Measurements from ENCODE around the gene SLC39A8.
A peak's percentile ranks its signal among the peaks of the same experiment; 100 is the strongest.

SLC39A8 gene

GRCh38 chr4:102339018-102339417 lies 6.3 kb downstream of the SLC39A8 start:
- DNase-seq (ENCODE audit: low spot score), result no peak

- no peak for DNase-seq (ENCODE audit: low spot score)
Observed at GRCh38 chr4:102338405-102338804, 6.9 kb downstream of the SLC39A8 start.

DNA sequence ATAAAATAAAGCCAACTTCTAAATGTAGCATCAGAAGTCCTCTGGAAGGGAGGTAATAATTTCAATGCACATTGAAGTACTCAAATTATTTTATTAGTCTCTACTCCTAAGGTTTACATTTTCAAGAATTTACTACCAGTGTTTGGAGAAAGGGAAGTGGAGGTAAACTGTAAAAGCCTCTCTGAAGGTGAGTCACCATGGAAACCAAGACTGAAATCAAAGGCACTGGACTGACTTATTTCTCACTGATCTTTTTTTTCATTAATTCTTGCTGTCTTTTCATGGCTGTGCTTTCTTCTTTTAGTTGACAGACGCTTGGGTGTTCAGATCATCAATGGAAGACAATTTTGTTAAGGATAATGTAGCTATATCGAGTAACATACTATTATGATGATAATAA lies 9.7 kb downstream of the SLC39A8 start:
- no peak for DNase-seq (ENCODE audit: low spot score)

DNA sequence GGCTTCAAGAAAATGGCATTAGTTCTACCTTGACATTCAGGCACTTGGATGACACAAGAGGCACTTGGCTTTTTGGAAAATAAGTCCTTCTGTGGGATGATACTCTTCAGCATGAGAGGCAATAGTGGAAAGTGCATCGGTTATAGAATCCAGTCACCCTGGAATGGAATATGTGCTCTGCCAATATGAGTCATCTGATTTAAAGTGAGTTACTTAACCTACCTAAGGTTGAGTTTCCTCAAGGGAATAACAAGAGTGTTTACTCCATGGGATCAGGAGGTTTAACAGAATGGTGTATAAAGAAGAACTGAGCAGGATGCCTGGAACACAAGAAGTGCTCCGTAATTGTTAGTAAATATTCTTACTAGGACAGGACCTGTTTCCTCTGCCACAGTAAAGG lies 10.7 kb downstream of the SLC39A8 start:
- DNase-seq (ENCODE audit: low spot score), result no peak

DNA sequence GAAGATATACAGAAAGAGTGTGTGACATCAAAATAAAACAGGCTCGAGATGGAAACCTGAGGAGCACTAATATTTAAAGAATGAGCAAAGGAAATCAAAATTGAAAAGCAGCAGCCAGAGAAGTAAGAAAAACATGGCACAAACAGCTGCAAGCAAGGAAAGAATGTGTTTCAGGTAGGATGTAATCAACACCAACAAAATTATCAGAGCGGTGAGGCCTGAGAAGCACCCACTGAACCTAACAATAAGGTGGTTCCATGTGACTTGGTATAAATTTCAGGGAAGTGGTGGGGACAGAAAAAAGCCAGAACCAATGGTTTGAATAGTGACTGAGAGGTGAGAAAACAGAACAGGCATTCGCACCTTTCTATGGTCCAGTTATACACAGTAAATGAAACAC lies 11.5 kb downstream of the SLC39A8 start:
- no peak for DNase-seq (ENCODE audit: low spot score)

GRCh38 chr4:102328045-102328444 lies 17.2 kb downstream of the SLC39A8 start:
- no peak for DNase-seq (ENCODE audit: low spot score)

- DNase-seq (ENCODE audit: low spot score), result no peak
Observed at GRCh38 chr4:102326951-102327350, 18.3 kb downstream of the SLC39A8 start.

DNA sequence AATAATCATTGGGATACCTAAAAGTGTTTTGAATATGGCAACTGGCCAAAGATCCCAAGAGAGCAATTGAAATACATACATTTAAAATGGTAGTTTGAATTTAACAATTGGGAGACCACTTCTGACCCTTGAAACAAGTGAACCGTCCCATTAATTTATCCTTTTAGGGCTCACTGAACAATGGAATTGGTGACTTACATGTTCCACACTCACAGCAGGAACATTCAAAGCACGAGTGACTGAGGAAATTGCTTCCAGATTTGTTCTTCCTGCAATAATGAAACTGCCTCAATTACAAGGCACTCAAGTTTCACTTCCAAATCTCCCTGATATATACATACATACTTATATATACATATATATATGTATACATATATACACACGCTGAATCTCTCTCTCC lies 20.6 kb downstream of the SLC39A8 start:
- no peak for DNase-seq (ENCODE audit: low spot score)

DNA sequence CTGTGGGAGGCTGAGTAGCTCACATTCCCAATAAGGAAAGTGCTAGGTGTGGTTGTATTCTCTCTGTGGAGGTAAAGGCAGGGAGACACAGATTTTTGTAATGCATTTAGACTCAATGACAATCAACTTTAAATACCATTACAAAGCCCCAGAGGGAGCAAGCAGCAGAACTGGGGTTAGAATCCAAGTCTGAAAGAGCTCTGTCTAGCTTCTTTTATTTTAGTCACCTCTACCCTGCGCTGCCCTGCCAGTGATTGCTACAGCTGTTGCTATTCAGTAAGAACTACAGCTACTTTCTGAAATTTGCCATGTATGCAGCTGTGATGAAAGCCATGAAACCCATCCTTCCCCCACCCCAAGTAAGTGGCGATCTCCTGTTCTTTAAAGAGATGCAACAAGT lies 22.5 kb downstream of the SLC39A8 start:
- no peak for DNase-seq (ENCODE audit: low spot score)

- DNase-seq (ENCODE audit: low spot score), result no peak
Observed at GRCh38 chr4:102321260-102321995, 23.9 kb downstream of the SLC39A8 start.

DNA sequence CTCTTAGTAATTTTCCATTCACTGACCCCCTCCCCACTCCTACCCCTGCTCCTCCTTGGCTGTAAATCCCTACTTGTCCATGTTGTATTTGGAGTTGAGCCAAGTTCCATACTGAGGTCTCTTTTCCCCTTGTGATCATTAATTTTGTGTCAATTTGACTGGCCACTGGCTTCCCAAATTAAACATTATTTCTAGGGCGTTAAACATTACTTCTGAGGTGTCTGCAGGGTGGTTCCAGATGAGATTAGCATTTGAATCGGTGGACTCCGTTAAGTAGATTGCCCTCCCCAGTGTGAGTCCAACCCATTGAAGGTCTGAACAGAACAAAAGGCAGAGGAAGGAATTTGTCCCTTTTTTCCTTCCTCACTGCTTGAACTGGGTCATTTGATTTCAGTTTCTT lies 25.7 kb downstream of the SLC39A8 start:
- DNase-seq (ENCODE audit: low spot score), result no peak

DNA sequence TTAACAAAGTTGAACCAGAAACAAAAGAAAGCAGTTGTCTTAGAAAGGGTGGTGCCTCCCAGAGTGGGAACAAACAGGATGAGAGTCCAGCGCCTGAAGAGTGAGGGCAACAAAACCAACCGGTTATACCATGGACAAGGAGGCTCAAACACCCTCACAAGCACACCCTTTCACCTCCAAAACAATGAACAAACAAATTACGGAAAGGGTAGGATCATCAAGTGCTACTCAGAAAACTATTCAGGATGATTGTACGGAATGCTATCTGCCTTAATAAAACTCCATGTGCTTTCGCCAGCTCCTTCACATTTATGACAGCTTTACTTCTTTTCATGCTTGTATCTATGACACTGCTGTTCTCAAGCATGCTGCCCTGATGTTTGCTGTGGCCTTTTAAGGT lies 26.8 kb downstream of the SLC39A8 start:
- DNase-seq (ENCODE audit: low spot score), result no peak

- DNase-seq (ENCODE audit: low spot score), result no peak
Observed at GRCh38 chr4:102318105-102318504, 27.2 kb downstream of the SLC39A8 start.

DNA sequence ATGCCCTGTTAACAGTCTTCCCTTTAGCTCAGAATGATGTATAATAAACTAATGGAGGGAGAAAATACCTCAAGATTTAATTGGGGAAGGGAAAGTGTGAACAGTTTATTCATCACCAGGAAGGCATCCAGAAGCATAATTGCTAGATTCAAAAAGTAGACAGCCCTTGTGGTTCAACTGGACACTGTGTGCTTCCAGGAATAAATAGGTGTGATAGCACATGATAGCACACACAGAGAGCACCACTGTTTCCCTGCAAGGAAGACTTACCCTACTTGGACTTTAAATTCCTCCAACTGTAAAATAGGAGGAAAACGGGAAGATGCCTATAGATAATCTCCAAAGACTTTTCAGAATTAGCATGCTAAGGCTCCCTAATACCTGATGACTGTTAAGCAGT lies 27.8 kb downstream of the SLC39A8 start:
- no peak for DNase-seq (ENCODE audit: low spot score)

DNA sequence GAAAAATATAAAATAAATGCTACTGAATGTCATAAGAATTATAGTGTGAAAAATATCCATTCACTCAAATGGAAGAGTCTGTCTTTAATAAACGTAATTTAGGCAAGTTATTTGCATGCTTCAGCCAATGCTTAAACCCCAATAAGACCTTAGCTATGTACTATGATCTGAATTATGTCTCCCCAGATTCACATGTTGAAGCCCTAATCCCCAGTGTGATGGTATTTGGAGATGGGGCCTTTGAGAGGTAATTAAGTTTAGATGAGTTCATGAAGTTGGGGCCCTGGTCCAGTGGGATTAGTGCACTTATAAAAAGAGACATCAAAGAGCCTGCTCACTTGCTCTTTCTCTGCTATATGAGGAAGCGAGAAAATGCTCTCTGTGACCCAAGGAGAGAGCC lies 28.7 kb downstream of the SLC39A8 start:
- no peak for DNase-seq (ENCODE audit: low spot score)

DNA sequence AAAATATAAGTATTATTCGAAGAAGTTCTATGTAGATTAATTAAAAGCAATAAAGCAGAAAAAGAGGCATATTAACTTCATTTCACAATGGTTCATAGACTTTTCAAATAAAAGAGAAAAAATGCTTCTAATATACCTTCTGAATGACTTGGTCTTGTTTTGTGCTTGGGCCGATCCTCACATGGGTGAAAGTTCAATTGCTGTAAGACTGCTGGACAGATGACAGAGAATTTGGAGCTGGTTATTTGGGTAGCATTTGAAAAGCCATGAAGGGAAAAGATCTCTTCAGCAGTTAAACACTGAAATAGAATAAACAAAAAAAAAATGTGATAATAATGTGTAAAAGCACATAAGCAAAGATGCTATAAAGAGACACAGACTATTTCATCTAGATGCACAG lies 29.8 kb downstream of the SLC39A8 start:
- no peak for DNase-seq (ENCODE audit: low spot score)

GRCh38 chr4:102312417-102312816 lies 32.9 kb downstream of the SLC39A8 start:
- DNase-seq (ENCODE audit: low spot score), result no peak

DNA sequence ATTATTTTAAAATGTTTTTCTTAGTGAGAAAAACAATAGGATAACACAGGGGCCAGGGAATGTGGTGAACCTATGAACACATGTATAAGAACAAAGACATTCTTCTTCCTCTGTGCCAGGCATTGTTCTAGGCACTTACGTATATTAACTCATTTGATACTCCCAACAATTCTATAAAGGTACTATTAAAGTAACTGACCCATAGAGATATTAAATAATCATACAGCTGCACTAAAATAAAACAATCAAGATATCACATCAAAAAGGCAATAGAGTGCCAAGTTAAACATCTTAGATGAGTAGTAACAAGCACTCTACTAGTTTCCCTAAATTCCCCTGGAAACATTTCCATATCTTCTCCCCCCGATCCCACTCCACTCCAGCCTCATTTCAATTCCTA lies 33.4 kb downstream of the SLC39A8 start:
- DNase-seq (ENCODE audit: low spot score), result no peak

DNA sequence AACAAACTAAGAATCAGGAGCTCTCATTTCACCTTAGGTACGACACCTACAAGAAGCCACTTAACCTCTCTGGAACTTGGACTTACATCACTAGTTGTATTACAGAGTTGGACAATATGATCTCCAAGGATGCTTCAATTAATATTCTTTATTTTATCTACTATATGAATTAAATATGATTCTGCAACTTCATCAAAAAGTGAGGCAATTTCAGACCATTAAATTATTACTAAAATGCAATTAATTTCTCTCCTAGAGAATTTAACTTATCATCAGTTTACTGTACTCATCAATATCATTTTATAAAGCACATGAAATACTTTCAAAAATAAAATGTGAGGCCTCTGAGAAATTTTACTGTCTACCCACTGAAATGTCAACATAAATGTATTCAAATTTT lies 33.9 kb downstream of the SLC39A8 start:
- no peak for DNase-seq (ENCODE audit: low spot score)

GRCh38 chr4:102308032-102308799 lies 37.1 kb downstream of the SLC39A8 start:
- peak; percentile 1 for DNase-seq (ENCODE audit: low spot score)

DNA sequence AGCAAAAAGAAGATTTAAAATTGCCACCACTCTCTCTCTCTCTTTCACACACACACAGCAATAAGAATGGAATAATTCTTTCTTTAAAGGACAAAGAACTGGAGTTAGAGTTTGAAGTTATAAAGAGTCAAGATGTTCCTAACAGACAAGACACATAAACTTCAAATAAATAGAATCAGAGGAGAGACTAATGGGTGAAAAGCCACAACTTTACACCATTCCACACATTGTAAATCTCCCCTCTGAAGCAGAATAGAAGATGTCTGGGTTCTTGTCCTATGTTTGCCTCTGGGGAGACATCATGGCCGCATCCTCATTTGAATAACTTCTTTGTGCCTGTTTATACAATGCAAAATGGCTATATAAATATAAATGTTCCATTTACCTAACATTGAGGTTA lies 39.6 kb downstream of the SLC39A8 start:
- DNase-seq (ENCODE audit: low spot score), result no peak

GRCh38 chr4:102302762-102303161 lies 42.5 kb downstream of the SLC39A8 start:
- no peak for DNase-seq (ENCODE audit: low spot score)

GRCh38 chr4:102301167-102301566 lies 44.1 kb downstream of the SLC39A8 start:
- DNase-seq (ENCODE audit: low spot score), result no peak
